UCSD-AML1 (cell line): ENCODE measurements around the gene PGAP6.
A peak's percentile ranks its signal among the peaks of the same experiment; 100 is the strongest.
"Not testable (repeated sequence)": the region's sequence is repeated elsewhere in the genome, so short reads cannot be mapped to it uniquely, and the experiment has no call there.

Experiments
- DNase-seq: peaks from one replicate; lab custom pipeline; 2025; ENCODE audit not compliant: unreplicated experiment; lab: John Stamatoyannopoulos, UW

Gene PGAP6

GRCh38 chr16:379183-379960, 2.4 kb downstream of the PGAP6 start:
- DNase-seq: no peak

- no peak for DNase-seq
Observed at GRCh38 chr16:378821-379182, 3.0 kb downstream of the PGAP6 start.

- DNase-seq: not testable (repeated sequence)
Observed at GRCh38 chr16:378113-378820, 3.5 kb downstream of the PGAP6 start.

- no peak for DNase-seq
Observed at GRCh38 chr16:377419-377951, 4.3 kb downstream of the PGAP6 start.

- DNase-seq: no peak
Observed at GRCh38 chr16:376817-377418, 4.9 kb downstream of the PGAP6 start.

- DNase-seq: no peak
Observed at GRCh38 chr16:375927-376816, 5.6 kb downstream of the PGAP6 start.

GRCh38 chr16:375212-375611, 6.6 kb downstream of the PGAP6 start:
- no peak for DNase-seq

GRCh38 chr16:374616-374926, 7.2 kb downstream of the PGAP6 start:
- no peak for DNase-seq

- no peak for DNase-seq
Observed at GRCh38 chr16:373848-374615, 7.7 kb downstream of the PGAP6 start.

- no peak for DNase-seq
Observed at GRCh38 chr16:373020-373598, 8.7 kb downstream of the PGAP6 start.

- DNase-seq: no peak
Observed at GRCh38 chr16:372302-372983, 9.3 kb downstream of the PGAP6 start.

- no peak for DNase-seq
Observed at GRCh38 chr16:371515-372301, 10.1 kb downstream of the PGAP6 start.

GRCh38 chr16:370979-371514, 10.7 kb downstream of the PGAP6 start:
- DNase-seq: no peak

GRCh38 chr16:370443-370842, 11.3 kb downstream of the PGAP6 start, which contains the start of gene MRPL28:
TSS of gene MRPL28 (minus strand) at chr16:370538. CDS start at chr16:370218, 320 bp downstream.
- DNase-seq: peak; percentile 93

GRCh38 chr16:369866-370436, 11.8 kb downstream of the PGAP6 start:
- no peak for DNase-seq

GRCh38 chr16:369275-369865, 12.4 kb downstream of the PGAP6 start:
- DNase-seq: no peak

- DNase-seq: no peak
Observed at GRCh38 chr16:368388-369158, 13.2 kb downstream of the PGAP6 start.
